G401 (cell line): Measurements from ENCODE around the gene RBMX. TPM values are rescaled to one million over a fixed set of nuclear protein-coding genes. Genes with fewer than 3 reads are reported as not detected.
"Not testable (repeated sequence)": the region's sequence is repeated elsewhere in the genome, so short reads cannot be mapped to it uniquely, and the experiment has no call there.

Experiments used
- DNase-seq: peaks from one replicate; pipeline ENCODE4 v3.0.0-alpha.2; 2015; ENCODE audit warnings: low spot score
- in situ Hi-C: cut with HindIII; loops from 2 replicates; pipeline ENCODE4 v1.10.0; 2016; ENCODE audit warnings: low sequenced_read_pairs, mixed read lengths
- total RNA-seq: library from RNA; depleted of rRNA; stranded (reverse); fragments of >200 nt; shearing (Covaris generic); gene quantifications from 2 replicates; pipeline ENCODE4 v1.2.3, GENCODE V29; 2014

The RBMX gene
- total RNA-seq, 1 experiment from 2014 or later = 563 TPM

DNA sequence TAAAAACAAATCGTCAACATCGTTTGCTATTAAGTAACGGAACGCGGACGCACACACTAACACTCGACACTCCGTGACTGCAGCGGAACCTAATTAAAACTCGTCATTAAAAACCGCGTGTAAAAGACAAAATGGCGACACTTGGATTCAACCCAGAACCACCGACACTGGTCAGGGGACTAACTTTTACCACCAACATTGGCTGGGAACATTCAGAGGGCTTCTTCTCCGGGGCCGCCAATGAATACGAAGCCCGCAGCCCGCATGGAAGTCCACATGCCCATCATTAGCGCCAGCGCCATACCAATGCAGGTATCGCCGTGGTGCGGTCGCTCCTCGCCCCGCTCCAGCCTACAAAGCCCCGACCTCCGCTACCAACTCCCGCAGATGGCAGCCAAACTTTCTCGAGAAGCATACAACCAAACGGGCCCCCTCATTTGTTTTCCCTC is 498 bp downstream of the RBMX start:
- DNase-seq = peak; percentile 27
- in situ Hi-C loops = no loop called here

DNA sequence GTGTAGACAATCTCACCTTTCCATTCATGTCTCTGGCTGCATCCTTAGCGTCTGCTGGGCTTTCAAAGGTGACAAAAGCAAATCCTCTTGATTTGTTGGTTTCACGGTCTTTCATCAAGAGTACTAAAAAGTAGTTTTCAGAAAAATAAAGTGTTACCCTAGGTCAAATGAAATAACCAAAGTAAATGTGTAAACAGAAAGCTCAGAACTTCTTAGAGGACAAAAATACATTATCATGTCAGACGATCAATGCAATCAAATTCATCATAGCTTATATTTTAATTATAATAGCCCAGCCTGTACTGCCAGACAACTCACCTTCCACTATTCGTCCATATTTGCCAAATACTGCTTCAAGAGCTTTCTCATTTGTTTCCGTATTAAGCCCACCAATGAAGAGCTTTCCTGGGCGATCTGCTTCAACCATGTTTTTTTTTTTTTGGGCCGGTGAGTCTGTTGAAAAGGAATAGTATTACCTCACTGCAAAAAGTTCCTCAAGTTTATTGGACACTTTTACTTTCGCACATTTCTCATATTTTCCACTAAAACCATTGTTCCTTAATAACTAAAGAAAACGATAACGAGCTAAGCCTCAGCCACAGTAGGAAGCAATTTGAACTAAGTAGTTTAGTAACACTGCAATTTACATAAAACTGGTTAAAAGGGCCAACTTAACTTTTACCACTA is 1.4 kb downstream of the RBMX start:
- DNase-seq = peak; percentile 17
- in situ Hi-C loops = no loop called here

DNA sequence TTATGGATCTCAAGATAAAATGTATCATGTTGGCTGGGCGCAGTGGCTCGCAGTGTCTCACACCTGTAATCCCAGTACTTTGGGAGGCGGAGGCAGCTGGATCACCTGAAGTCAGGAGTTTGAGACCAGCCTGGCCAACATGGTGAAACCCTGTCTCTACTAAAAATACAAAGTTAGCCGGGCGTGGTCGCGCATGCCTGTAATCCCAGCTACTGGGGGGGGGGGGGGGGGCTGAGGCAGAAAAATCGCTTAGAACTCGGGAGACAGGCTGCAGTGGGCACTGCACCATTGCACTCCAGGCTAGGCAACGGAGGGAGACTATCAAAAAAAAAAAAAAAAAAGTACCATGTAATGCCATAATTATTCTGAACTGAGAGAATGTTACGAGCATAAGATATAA is 2.1 kb downstream of the RBMX start:
- in situ Hi-C loops = no loop called here
- DNase-seq = no peak

GRCh38 chrX:136874114-136874513 is 6.4 kb downstream of the RBMX start:
- DNase-seq, in situ Hi-C loops: not testable (repeated sequence)

- in situ Hi-C loops, DNase-seq: not testable (repeated sequence)
Measured at GRCh38 chrX:136873210-136873609, 7.3 kb downstream of the RBMX start.

DNA sequence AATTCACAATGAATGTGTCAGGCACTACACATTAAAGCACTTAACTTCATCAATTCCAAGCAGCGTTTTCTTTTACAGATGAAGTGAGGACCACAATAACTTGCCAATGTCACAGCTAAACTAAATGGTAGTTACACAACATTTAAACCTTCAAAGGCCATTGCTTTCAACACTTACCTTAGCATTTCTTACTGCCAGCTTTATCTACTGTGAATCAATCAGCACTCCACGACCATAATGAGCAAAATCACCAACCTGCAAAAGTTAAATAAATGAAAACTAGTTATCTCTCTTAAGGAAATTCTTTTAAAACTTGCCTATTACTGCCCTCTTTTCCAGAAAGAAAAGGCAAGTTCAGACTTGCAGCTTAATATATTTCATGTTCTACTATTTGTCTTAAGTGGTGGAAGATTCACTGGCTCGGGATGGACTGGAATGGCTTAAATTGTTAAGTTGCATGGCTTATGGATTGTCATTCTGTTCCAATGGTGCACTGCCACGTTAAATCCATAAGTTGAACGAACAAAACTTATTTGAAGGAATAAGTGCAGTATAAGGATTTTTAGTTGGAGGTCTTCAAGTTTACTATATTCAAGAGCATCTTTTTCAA is 8.3 kb downstream of the RBMX start:
- DNase-seq = no peak
- in situ Hi-C loops = no loop called here

DNA sequence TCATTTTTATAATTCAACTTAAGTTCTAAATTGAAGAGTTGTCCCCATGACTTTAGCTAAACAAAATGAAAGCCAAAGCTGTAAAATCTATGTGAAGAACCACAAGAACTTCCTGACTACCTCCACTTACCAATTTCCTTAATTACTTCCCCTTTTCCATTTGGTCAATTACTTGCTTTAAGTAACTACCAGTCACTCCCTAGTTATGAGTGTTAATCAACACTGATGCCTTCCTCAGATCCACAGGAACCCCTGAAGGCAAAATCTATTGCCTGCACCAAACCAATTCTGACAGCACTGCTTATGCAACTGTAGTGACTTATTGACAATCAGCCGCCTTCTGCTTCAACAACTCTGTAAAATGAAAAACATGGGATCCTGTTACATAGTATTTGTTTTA is 10.5 kb downstream of the RBMX start:
- in situ Hi-C loops = no loop called here
- DNase-seq = no peak

DNA sequence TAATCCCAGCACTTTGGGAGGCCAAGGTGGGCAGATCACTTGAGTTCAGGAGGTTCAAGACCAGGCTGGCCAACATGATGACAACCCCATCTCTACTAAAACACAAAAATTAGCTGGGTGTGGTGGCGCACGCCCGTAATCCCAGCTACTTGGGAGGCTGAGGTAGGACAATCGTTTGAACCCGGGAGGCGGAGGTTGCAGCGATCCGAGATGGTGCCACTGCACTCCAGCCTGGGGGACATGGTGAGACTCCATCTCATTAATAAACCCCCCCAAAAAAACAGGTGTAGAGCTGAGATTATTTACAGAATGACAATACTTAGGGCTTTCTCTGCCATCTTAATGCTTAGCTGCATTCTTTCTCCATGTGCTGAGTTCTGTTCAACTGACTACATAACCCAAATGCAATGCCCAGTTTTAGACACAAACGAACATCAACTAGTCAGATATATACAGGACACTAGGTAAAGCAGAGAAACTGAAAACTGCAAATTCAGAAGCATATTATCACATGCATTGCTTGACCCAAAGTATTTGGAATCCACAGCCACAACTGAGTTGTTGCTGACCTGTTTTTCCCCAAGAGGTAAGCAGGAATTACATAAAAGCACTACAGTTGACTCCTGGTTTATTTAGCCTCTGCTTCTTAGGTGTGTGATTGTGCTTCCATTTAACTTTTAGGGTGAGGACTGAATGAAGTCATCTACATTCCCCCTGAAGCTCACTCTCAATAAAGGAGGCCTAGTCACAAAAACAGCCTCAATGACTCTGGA is 12.1 kb downstream of the RBMX start:
- no peak for DNase-seq
- in situ Hi-C loops = no loop called here

GRCh38 chrX:136867518-136867917 is 13.0 kb downstream of the RBMX start:
- DNase-seq = no peak
- in situ Hi-C loops = no loop called here

DNA sequence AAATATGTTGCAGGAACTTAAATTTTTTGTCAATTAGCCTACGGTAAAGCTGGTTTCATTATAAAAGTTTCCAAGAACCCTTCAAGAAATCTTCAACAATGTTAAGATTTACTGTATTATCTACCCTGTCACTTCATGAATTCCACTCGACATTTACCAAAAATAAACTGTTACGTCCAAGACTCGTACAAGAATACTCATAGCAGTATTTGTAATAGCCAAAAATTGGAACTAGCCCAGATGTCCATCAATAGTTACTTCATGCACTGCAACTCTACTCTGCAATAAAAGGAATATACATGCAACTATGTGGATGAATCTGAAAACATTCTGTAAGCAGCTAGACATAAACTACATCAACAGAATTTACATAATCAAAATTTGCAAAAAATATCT is 13.4 kb downstream of the RBMX start:
- DNase-seq = no peak
- in situ Hi-C loops = no loop called here

GRCh38 chrX:136866337-136867095 is 14.0 kb downstream of the RBMX start:
- in situ Hi-C loops = no loop called here
- peak; percentile 13 for DNase-seq

- DNase-seq = no peak
- in situ Hi-C loops = no loop called here
Measured at GRCh38 chrX:136865270-136866158, 15.0 kb downstream of the RBMX start.

DNA sequence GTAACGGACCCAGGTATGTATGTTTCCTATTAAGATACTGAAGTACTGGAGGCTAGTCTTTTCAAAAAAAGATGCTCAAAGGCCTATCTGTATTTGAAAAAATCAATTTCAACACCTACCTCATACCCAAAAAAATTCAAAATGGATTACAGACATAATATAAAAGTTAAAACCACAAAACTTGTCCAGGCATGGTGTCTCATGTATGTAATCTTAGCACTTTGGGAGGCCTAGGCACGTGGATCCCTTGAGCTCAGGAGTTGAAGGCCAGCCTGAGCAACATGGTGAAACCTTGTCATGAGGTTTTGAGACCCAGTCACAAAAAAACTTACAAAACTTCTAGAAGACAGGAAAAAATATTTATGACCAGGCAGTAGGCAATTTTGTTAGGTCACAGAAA is 16.7 kb downstream of the RBMX start:
- in situ Hi-C loops = no loop called here
- no peak for DNase-seq

GRCh38 chrX:136862546-136862945 is 18.0 kb downstream of the RBMX start:
- in situ Hi-C loops = no loop called here
- no peak for DNase-seq

DNA sequence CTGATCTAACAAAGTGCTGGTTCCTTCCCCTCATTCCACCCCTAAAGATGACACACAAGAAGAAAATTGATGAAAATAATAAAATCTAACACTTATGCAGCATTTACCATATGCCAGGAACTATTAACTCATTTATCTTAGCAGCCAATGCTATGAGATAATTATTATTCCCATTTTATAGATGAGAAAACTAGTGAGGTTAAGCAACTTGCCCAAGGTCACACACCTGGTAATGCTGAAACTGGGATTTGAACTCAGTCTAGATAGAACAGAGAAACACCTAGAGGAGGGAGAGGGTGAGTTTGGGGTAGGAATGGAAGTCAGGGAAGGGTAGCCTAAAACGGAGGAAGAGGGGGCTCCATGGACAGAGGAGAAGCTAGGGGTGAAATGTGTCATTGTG is 18.6 kb downstream of the RBMX start:
- in situ Hi-C loops = no loop called here
- DNase-seq = no peak

- DNase-seq = no peak
- in situ Hi-C loops = no loop called here
Measured at GRCh38 chrX:136858007-136858756, 22.3 kb downstream of the RBMX start.

DNA sequence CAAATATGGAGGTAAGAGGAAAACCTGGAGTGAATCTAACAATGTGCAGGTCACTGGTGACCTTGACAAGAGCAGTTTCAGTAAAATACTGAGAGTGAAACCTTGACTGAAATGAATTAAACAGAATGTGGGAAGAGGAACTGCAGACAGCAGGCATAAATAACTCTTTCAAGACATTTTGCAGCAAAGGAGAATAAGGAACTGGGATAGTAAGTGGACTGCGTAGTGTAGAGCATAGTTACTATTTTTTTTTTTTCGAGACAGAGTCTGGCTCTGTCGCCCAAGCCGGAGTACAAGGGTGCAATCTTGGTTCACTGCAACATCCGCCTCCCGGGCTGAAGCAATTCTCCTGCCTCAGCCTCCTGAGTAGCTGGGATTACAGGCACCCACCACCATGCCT is 24.0 kb downstream of the RBMX start:
- DNase-seq = no peak
- in situ Hi-C loops = no loop called here

- no peak for DNase-seq
- in situ Hi-C loops = no loop called here
Measured at GRCh38 chrX:136856050-136856449, 24.5 kb downstream of the RBMX start.
